HG02759 (cell line): ENCODE measurements around the gene FKTN.

Source experiments
- ATAC-seq: cut with Tn5 transposase; IDR thresholded peaks from one replicate; pipeline ENCODE4 v1.9.1; 2021; ENCODE audit warnings: mild to moderate bottlenecking, moderate library complexity; ENCODE audit not compliant: unreplicated experiment

FKTN gene

GRCh38 chr9:105625088-105625487 is 67.2 kb downstream of the FKTN start:
- no peak for ATAC-seq

- ATAC-seq: no peak
Measured at GRCh38 chr9:105632807-105633206, 74.9 kb downstream of the FKTN start.

- no peak for ATAC-seq
Measured at GRCh38 chr9:105633411-105633810, 75.5 kb downstream of the FKTN start.

DNA sequence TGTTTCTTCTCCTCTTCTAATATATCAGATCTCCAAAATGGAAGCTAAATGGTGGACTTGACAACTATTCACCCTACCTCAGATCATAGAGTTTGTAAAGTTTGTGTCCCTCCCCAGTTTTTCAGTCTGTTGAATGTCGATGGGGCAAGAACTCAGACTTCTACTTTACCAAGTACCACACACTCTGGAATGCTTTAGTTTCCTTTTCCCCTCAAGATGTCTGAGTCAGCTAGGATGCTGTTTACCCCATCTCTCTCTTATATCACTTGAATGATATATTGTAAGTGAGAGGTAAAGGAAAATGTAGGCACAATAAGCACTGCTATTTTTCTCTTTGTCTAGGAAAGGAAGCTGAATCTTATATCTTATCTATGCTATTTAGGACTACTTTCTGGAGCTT is 78.4 kb downstream of the FKTN start:
- no peak for ATAC-seq

DNA sequence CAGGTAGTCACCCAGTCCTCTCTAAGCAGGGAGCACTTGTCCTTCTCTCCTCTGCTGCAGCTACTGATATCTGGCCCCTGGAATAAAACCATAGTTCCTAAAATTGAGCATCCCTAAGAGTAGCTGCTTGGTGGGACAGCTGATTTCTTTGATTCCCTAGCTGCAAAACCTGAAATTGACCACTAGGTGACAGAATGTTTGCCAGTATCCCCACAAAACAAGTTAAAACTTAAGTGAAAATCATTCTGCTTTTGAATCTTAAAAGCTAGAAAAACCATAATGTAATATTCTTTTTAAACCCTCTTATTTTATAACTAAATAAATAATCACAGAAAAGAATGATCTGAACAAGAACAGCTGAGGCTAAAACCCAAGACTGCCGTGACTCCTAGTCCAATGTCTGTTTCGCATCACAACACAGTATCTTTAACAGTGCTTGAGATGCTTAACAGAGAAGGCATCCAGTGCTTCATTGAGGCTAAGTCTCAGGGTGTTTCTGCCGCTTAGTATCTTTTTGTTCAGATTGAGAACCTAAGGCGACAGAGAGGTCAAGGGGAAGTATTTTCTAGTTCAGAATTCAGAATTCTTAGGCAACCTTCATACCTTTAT is 80.0 kb downstream of the FKTN start:
- no peak for ATAC-seq

DNA sequence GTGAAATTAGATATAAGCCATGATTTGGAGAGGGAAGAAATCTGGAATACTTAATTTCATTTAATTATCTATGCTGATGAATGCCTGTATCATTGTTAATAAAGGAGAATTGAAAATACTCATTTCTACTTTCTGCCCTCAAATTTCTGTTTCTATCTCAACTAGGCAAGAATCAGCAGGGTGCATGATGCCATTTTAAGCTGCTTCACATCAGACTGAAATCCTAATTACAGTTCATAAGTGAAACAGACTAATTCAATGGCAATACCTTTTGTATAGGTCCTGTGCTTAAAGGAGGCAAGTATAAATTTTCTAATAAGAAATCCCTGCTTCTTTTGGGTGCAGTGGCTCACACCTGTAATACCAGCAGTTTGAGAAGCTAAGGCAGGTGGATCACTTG is 82.0 kb downstream of the FKTN start:
- no peak for ATAC-seq

GRCh38 chr9:105643795-105644194 is 85.9 kb downstream of the FKTN start:
- ATAC-seq: no peak

DNA sequence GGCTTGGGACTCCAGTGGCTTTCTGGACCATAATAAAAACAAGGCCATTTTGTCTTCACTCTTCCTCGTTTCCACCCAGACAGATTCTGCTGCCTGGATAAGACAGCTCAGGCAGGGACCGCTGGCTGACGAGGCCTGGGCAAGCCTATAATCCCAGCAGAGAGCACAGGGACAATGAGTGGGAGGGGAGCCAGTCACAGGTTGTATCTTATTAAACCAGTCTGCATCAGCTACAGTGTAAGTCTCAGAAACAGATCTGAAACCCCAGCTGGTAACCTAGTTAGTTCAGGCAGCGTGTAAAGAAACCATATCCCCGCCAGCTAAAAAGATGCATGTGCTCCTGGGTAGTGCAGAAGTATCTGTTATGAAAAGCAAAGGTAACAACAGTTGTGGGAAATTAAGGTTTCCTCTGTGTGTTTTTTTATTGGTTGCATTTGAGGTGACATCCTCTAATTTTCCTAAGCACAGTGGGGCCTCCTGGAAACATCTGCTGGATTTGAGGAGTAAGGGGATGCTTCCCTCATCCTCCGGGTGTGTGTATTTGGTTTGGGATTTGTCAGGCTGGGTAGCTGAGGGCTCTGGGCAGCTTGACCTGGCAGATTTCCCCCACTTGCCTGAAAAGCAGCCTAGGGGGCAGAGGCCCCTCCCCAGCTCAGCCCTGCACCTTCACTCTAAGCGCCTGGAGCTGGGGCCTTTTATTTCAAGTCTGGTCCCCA is 89.1 kb downstream of the FKTN start:
- ATAC-seq: no peak

DNA sequence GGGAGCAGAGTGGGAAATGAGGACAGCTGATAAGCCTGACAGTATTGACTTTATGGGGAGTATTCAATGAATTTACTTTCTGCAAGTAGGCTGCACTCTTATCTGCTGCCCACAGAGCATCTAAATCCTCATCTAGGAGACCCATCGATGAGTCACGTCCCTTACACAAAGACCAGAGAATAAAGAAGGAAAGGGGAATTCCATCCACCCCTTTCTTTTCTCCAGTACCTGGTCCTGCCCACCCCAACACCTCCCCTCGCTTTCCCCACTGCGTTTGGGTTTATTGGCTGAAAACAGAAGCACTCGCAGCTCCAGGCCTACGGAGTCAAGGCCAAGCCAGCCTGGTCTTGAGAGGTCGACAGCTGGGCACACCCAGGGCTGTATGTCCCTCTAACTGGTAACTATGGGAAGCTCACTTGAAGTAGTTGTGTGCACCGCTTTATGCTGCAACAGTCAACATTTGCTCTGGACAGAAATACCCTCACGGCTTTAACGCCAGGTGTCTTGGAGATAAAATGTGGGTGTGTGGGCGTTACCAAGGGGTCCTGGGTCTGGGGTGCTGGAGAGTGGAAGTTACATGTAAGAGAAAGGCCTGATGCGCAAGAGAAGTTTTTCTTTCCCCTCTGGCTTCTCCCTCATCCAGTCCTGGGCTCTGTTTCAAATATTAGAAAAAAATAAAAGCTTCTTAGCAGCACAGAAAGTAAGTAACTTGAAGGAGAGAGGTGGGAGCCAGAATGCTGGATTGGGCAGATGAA is 89.8 kb downstream of the FKTN start:
- no peak for ATAC-seq

DNA sequence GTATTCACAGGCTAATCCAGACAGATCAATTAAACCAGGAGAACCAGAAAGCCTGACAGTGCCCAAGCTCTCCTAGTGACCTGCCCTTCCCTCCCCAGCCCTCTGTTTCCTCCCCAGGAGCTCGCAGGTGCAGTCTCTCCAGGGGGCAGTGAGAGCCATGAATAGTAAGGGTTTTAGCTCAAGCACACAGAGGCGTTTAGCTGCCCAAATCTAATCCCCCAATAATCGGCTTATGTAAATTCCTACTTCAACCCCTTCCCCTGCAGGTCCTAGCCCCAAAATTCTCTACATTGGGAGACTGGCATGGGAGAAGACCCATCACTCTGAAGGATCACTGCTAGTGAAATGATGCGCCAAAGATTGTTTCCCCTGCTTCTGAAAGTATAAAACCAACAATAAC is 93.9 kb downstream of the FKTN start:
- no peak for ATAC-seq

DNA sequence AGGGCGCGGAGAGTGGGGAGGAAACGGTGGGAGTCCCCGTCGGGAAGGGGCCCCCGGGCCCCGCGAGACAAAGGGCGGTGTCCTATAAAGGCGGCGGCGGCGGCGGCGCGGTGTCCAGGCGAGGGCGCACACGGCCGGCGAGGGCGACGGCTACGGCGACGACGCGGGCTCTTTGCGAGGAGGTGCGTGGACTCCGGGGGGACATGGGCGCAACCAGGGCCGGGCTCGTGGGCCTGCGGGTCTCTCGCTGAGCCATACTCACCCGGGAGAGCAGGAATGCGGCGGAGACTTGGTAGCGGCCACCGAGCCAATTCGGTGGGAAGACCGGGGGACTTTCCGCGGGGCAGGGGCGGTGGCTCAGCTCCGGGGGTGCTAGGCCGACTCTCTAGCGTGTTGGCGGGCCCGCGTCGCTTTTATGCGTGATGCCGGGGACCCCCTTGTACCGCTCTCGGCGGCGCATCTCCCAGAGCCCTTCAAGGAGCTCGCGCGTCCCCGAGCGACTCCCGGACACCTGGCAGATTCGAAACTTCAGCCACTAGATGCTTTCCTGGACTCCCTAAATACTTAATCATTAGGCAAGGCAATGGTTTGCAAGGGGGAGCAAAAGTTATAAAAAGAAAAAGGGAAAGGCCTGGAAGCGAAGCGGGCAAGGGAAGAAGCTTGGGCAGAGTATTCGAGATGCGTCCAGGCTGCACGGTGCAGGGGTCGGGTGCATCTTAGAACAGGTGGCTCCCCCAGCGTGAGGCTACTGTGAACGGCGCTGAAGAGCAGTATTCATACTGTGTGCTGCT is 98.4 kb downstream of the FKTN start:
- peak; percentile 76 for ATAC-seq

DNA sequence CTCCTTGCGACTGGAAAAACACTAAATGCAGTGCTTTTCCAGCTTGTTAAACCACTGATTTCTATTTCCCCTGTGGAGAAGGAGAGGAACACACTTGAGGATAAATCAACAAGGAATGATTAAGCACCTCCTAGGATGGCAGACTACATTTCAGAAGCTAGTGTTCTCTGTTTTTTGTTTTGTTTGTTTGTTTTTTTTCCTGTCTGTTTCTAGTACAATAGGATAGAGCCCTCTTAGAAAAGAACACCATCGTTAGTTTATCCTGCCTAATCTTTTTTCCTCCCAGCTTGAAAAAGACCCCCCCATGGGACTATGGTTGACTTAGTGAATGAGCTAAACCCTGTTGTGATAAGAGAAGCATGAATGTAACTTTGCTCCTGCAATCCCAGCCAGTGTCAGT is 100.4 kb downstream of the FKTN start:
- ATAC-seq: no peak

GRCh38 chr9:105661011-105661410 is 103.1 kb downstream of the FKTN start:
- no peak for ATAC-seq

DNA sequence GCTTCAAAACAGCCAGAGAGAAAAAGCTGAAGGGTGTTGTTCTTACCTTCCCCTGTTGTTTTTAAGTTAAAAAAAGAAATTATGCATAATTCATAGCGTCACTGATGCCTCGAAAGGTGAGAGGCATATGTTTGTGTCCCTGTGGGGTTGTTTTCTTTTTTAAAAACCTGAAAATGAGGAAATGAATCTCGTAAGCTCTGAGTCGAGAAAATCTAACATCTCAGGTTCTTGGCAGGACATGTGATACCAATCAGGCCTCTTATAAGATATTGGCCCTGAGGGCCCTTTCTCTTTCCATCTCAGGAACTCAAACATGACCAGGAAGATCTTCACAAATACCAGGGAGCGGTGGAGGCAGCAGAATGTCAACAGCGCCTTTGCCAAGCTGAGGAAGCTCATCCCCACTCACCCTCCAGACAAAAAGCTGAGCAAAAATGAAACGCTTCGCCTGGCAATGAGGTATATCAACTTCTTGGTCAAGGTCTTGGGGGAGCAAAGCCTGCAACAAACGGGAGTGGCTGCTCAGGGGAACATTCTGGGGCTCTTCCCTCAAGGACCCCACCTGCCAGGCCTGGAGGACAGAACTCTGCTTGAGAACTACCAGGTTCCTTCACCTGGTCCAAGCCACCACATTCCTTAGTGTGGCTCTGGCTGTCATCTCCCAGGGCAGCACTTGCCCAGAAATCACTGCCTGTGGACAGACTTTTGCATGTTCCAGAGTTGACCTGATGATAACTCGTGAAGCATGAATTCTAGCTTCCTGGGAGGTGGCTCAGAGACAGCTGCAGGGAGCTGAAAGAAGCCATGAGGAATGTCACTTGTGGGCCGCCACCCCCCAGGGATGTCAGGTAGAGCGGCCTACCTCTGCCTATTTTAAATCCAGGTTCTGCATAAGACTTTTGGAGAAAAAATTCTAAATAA is 104.5 kb downstream of the FKTN start, which contains the start of gene TAL2:
TAL2 (plus strand) TSS at position 274 of the 921 bp plus-strand sequence; CDS start at position 314, 40 bp downstream.
- ATAC-seq: peak; percentile 82

GRCh38 chr9:105663914-105664313 is 106.0 kb downstream of the FKTN start:
- ATAC-seq: no peak

- ATAC-seq: no peak
Measured at GRCh38 chr9:105667867-105668266, 109.9 kb downstream of the FKTN start.

DNA sequence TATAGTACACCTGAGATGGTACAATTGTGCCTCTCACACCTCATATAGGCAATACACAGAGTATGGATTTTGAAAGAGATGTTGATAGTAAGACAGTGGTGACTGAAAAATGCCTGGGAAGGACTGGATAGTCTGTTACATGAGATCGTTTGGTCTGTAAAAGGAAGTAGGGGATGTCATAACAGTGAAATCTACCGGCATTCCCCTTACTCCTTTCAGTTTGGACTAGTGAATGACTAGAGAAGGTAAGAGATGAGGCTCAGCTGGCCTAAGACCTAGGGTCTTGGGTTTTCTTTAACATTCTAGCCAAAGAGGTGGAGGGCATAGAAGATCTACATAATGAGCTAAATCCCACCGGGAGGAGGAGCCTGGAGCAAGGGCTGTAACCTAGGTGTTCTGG is 112.4 kb downstream of the FKTN start:
- ATAC-seq: no peak

DNA sequence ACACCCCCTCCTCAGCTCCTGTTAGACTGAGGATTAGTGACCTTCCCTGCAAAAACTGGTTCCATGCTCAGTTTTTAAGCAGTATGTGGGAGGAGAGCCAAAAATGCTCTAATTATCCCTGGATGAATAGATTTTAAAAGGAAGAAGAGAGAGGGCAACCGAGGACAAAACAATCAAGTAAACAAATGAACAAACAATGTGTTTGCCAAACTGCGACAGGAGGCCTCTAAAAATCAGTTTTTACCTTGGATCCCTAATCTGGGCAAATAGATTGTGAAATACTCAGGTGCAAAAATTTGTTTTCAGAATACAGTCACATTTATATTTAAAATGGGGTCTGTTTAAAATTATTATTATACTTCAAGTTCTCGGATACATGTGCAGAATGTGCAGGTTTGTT is 112.8 kb downstream of the FKTN start:
- ATAC-seq: no peak

DNA sequence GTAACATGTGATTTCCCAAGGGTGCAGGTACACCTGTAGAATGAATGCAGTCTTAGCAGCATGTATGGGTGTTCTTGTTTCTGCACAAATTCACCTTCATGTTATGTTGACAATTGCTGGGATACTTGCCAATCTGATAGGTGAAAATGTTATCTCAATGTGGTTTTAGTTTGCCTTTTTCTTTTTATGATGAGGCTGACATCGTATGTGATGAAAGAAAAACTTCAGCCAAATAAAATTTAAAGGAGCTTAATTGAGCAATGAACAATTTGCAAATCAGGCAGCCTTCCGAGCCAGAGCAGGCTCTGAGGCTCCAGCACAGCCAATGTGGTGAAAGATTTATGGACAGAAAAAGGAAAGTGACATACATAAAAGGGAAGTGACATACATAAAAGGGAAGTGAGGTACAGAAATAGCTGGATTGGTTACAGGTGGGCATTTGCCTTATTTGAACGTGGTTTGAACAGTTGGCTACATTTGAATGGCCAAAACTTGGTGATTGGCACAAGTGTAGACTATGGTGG is 114.8 kb downstream of the FKTN start:
- no peak for ATAC-seq

GRCh38 chr9:105673850-105674387 is 116.0 kb downstream of the FKTN start:
- ATAC-seq: no peak
